Measurements from ENCODE around the gene SCN5A. TPM values are rescaled to one million over a fixed set of nuclear protein-coding genes. Genes with fewer than 3 reads are reported as not detected.

The SCN5A gene
- total RNA-seq, 2 donors from 2014 or later: 0.05 TPM; not detected in 1

- Mint-ChIP-seq H3K4me1 (no peaks in the 10 kb centered on the region), H3K27ac (no peak overlapping the region), H3K27me3 (no peaks in the 10 kb centered on the region), H3K36me3 (ENCODE audit: low read depth) (no peaks in the 10 kb centered on the region), H3K4me3 (no peak overlapping the region)
- ATAC-seq (no peak), DNase-seq (no peak)
- H3K9me3 ChIP-seq (ENCODE audit: control insufficient read depth, low read length, poor library complexity, severe bottlenecking): no peaks in the 10 kb centered on the region
Observed at GRCh38 chr3:38549082-38549481, 100.4 kb downstream of the SCN5A start.

DNA sequence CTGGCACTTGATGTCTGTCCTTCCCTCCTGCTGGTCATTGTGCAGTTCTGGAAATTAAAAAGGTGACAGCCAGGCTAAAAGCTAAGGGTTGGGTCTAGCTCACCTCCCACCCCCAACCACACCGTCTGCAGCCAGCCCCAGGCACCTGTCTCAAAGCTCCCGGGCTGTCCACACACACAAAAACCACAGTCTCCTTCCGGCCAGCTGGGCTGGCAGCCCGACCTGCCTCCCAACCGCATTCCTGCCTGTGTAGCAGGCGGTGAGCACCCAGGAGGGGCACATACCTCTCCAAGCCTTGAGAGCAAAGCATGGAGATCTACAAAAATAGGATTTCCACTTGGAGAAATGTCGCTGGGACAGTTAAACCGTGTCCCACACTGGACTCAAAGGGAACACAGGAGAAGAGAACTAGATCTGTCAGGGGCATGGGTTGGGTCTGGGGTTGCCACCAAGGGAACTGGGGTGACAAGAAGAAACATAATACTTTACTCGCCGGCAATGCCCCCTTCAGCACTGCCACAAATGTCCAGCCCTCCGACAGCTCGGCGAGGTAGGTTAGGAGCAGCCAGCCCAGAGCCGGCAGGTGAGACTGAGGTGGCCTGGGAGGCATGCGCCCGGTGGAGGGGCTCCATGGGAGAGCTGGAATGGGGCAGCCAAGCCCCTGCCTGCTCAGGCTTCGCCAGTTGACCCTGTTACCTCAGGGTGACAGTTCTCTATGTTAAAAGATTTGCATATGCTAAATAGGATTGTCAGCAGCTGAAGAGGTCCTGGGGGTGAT, 101.1 kb downstream of the SCN5A start:
- no peaks in the 10 kb centered on the region for H3K9me3 ChIP-seq (ENCODE audit: control insufficient read depth, low read length, poor library complexity, severe bottlenecking)
- DNase-seq (no peak), ATAC-seq (no peak)
- Mint-ChIP-seq H3K4me3 (no peak overlapping the region), H3K27me3 (no peaks in the 10 kb centered on the region), H3K36me3 (ENCODE audit: low read depth) (no peaks in the 10 kb centered on the region), H3K4me1 (no peaks in the 10 kb centered on the region), H3K27ac (no peak overlapping the region)

GRCh38 chr3:38545983-38546382, 103.5 kb downstream of the SCN5A start:
- Mint-ChIP-seq H3K4me3 (no peak overlapping the region), H3K27me3 (no peaks in the 10 kb centered on the region), H3K27ac (no peak overlapping the region), H3K36me3 (ENCODE audit: low read depth) (no peaks in the 10 kb centered on the region), H3K4me1 (peaks cover 4% of the 10 kb centered on the region)
- no peak for DNase-seq
- no peak for ATAC-seq
- no peaks in the 10 kb centered on the region for H3K9me3 ChIP-seq (ENCODE audit: control insufficient read depth, low read length, poor library complexity, severe bottlenecking)

DNA sequence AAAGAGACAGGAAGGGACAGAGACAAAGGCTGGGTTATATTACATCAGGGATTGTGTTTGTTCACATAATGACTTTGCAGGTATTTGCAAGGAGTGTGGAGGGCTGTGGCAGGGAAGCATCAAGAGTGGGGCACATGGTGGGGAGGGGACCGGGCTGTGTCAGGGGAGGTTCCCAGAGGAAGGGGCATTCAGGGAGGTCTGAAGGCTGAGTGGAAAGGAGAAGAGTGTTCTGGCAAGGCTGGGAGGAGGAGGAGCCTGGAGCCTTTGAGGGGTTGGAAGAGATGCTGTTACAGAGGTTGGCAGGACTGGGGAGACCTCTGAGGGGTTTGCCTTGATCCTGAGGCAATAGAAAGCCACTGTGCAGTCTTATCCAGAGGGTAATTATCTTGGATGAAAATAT, 103.9 kb downstream of the SCN5A start:
- ATAC-seq: no peak
- no peaks in the 10 kb centered on the region for H3K9me3 ChIP-seq (ENCODE audit: control insufficient read depth, low read length, poor library complexity, severe bottlenecking)
- no peak overlapping the region for H3K27ac Mint-ChIP-seq

GRCh38 chr3:38544926-38545325, 104.6 kb downstream of the SCN5A start:
- H3K36me3 Mint-ChIP-seq (ENCODE audit: low read depth): no peaks in the 10 kb centered on the region
- H3K27me3 Mint-ChIP-seq: no peaks in the 10 kb centered on the region
- no peak overlapping the region for H3K4me3 Mint-ChIP-seq
- H3K4me1 Mint-ChIP-seq: peaks cover 4% of the 10 kb centered on the region
- DNase-seq: no peak
- H3K9me3 ChIP-seq (ENCODE audit: control insufficient read depth, low read length, poor library complexity, severe bottlenecking): no peaks in the 10 kb centered on the region
- no peak for ATAC-seq
- H3K27ac Mint-ChIP-seq: no peak overlapping the region

More for the DNA sequence above, 103.9 kb downstream of the SCN5A start:
- Mint-ChIP-seq H3K4me3 (no peak overlapping the region), H3K4me1 (peaks cover 4% of the 10 kb centered on the region), H3K27me3 (no peaks in the 10 kb centered on the region), H3K36me3 (ENCODE audit: low read depth) (no peaks in the 10 kb centered on the region)
- DNase-seq: no peak

DNA sequence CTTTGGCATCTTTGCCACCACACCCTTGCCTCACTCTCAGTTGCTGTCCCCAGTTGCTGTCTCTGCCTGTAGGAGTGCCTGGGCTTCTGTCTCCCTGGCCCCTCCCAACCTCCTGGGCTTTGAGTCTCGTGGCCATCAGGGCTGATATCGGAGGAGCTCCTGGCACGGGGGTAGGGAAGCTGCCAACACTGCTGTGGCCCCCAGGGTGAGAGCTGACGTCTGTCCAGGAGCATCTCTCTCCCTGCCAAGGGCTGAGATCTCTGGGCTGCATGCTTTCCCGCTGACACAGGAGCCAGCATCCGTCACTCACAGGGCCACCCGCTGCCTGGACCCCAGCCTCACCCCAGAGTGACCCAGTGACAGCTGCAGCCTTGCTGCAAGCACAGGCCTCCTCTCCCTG, 105.9 kb downstream of the SCN5A start:
- H3K9me3 ChIP-seq (ENCODE audit: control insufficient read depth, low read length, poor library complexity, severe bottlenecking): no peaks in the 10 kb centered on the region
- H3K4me1 Mint-ChIP-seq: peaks cover 6% of the 10 kb centered on the region
- H3K27me3 Mint-ChIP-seq: no peaks in the 10 kb centered on the region
- no peaks in the 10 kb centered on the region for H3K36me3 Mint-ChIP-seq (ENCODE audit: low read depth)
- H3K4me3 Mint-ChIP-seq: no peak overlapping the region
- no peak overlapping the region for H3K27ac Mint-ChIP-seq
- ATAC-seq (no peak), DNase-seq (no peak)

DNA sequence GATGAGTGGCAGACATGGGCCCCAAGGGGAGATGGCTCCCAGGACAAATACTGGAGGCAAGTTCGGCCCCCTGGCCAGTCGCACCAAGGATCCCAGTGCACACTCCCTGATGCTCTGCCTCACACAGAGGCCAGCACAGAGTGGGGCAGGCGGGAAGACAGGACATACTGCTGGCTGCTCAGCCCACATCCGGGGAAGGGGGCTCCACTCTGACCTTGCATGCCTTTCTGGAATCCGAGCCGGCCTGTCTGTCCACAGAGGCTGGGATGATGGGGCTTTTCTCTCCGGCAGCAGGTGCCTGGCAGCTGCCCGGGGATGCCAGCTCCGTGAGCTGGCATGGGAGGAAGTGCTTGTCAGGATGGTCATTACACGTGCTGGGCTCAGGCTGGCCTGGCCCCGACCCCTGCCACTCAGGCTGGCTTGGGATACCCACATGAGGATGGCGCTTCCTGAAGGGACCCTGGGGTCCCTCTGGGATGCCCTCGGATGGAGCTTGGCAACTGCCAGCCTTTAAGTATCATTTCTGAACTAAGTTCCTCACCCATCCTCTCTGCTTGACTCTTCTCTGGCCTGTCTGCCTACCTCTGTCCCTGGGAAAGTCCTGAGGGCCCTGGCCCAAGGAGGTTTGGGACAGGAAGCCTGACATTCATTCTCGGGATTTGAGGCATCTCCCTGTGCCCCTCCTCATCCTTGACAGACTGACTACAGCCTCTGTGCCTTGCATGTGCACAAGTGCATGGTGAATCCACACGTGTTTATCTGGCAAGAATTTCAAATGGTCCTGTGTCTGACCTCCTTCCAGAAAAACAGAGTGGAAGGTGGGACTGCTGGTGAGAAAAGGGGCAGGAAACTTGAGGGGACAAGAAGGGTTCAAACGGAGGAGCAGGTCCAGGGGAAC, 106.8 kb downstream of the SCN5A start:
- Mint-ChIP-seq H3K27ac (no peak overlapping the region), H3K4me3 (no peak overlapping the region), H3K36me3 (ENCODE audit: low read depth) (no peaks in the 10 kb centered on the region), H3K4me1 (peaks cover 9% of the 10 kb centered on the region), H3K27me3 (no peaks in the 10 kb centered on the region)
- ATAC-seq (no peak), DNase-seq (no peak)
- no peaks in the 10 kb centered on the region for H3K9me3 ChIP-seq (ENCODE audit: control insufficient read depth, low read length, poor library complexity, severe bottlenecking)

GRCh38 chr3:38541806-38542205, 107.7 kb downstream of the SCN5A start:
- Mint-ChIP-seq H3K27ac (no peak overlapping the region), H3K4me1 (peaks cover 9% of the 10 kb centered on the region), H3K27me3 (no peaks in the 10 kb centered on the region), H3K4me3 (no peak overlapping the region), H3K36me3 (ENCODE audit: low read depth) (no peaks in the 10 kb centered on the region)
- no peaks in the 10 kb centered on the region for H3K9me3 ChIP-seq (ENCODE audit: control insufficient read depth, low read length, poor library complexity, severe bottlenecking)
- no peak for DNase-seq
- ATAC-seq: no peak

DNA sequence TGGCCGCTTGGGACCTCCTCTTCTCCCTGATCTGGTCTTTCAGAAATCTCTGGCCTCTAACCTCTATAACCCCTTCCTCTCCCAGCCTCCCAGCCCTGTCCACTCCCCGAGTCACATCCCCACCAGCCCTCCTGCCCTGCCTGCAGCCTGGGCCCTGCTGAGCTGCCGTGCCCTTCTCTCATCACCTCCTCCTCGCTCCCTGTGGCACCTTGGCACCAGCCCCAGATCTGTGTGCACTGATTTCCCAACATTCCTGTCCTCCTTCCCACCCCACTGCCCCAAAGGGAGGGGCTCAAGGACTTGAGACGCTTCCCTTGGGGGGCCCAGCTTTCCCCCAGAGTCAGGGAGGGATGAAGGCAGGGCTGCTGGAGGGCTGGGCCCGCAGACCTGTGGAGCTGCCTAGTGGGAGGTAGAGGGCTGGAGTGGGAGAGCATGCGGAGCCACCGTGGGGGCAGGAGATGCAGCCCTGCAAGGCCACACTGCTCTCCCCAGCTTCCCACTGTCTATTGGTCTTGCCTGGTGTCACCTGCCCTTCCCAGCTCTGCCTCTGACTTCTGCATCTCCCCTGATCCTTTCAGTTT, 110.6 kb downstream of the SCN5A start:
- H3K36me3 Mint-ChIP-seq (ENCODE audit: low read depth): no peaks in the 10 kb centered on the region
- ATAC-seq (no peak), DNase-seq (no peak)
- no peak overlapping the region for H3K27ac Mint-ChIP-seq
- no peak overlapping the region for H3K4me3 Mint-ChIP-seq
- no peaks in the 10 kb centered on the region for H3K9me3 ChIP-seq (ENCODE audit: control insufficient read depth, low read length, poor library complexity, severe bottlenecking)
- peaks cover 9% of the 10 kb centered on the region for H3K4me1 Mint-ChIP-seq
- no peaks in the 10 kb centered on the region for H3K27me3 Mint-ChIP-seq

DNA sequence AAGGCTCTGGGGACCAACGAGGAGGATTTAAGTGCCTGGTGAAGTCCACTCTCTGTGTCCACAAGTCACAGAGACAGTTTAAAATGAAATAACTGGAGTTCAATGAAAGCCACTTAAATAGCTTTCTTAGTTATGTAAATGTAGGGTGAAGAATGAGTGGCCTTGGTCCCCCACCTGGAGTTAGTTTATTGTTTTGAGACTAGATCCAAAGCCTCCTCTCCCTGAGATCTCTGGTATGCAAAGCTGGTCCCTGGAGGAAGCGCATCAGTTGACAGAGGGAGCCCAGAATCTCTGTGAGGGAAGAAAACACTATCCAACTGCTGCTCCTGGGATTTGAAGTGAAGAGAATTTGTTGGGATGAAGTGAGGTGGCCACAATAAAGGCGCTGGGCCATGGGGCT, 112.8 kb downstream of the SCN5A start:
- ATAC-seq (no peak), DNase-seq (no peak)
- H3K36me3 Mint-ChIP-seq (ENCODE audit: low read depth): no peaks in the 10 kb centered on the region
- peak overlapping the region; percentile 53 for H3K27ac Mint-ChIP-seq
- H3K27me3 Mint-ChIP-seq: no peaks in the 10 kb centered on the region
- no peaks in the 10 kb centered on the region for H3K9me3 ChIP-seq (ENCODE audit: control insufficient read depth, low read length, poor library complexity, severe bottlenecking)
- peaks cover 9% of the 10 kb centered on the region for H3K4me1 Mint-ChIP-seq
- H3K4me3 Mint-ChIP-seq: no peak overlapping the region

DNA sequence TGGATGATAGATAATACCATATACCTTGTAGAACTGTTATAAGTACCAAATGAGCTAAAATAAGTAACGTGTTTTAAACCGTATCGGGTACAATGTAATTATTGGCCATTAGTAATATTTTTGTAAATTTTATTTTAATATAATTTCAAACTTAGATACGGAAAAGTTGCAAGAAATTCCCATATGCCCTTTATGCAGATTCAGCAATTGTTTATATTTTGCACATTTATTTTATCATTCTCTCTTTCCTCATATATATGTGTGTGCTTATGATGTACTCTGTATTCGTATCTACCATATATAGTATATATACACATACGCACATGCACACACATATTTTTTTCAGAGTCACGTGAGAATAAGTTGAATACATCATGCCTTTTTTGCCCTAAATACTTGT, 114.9 kb downstream of the SCN5A start:
- Mint-ChIP-seq H3K27me3 (no peaks in the 10 kb centered on the region), H3K4me1 (peaks cover 5% of the 10 kb centered on the region), H3K27ac (no peak overlapping the region), H3K36me3 (ENCODE audit: low read depth) (no peaks in the 10 kb centered on the region), H3K4me3 (no peak overlapping the region)
- no peaks in the 10 kb centered on the region for H3K9me3 ChIP-seq (ENCODE audit: control insufficient read depth, low read length, poor library complexity, severe bottlenecking)
- no peak for DNase-seq
- no peak for ATAC-seq

- Mint-ChIP-seq H3K4me3 (no peak overlapping the region), H3K4me1 (peaks cover 4% of the 10 kb centered on the region), H3K27me3 (no peaks in the 10 kb centered on the region), H3K36me3 (ENCODE audit: low read depth) (no peaks in the 10 kb centered on the region), H3K27ac (no peak overlapping the region)
- no peaks in the 10 kb centered on the region for H3K9me3 ChIP-seq (ENCODE audit: control insufficient read depth, low read length, poor library complexity, severe bottlenecking)
- DNase-seq: no peak
- ATAC-seq: no peak
Observed at GRCh38 chr3:38534180-38534579, 115.3 kb downstream of the SCN5A start.

DNA sequence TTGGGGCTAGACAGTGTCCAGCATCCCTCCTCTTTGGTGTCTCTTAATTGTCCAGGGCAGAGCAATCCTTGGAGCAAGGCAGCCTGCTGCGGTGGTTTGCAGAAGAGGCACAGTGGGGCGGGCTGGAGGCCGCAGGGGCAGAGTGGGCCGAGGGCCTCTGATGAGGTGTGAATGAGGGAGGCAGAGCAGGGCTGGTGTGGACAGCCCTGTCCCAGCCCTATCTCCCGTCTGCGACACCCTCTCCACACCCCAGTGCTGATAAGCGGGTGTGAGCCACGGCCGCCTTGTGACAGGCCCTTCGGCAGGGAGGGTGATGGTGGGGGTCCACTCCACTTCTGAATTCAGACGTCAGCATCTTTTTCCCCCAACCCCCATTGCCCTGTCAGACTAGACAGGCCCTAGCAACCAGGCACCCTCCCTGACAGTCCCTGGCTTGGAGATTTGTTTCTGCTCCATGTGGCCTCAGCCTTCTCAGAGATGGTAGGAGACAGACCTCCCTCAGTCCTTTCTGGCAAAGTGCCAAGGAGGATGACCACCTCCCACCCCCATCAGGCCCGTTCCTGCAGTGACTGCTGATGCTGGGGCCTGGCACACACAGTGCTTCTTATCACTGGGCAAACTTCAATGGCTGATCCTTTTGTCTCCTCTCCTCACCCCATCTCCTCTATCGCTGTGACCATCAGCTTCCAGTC, 116.1 kb downstream of the SCN5A start:
- no peaks in the 10 kb centered on the region for H3K36me3 Mint-ChIP-seq (ENCODE audit: low read depth)
- peaks cover 3% of the 10 kb centered on the region for H3K4me1 Mint-ChIP-seq
- ATAC-seq (no peak), DNase-seq (no peak)
- H3K27me3 Mint-ChIP-seq: no peaks in the 10 kb centered on the region
- no peaks in the 10 kb centered on the region for H3K9me3 ChIP-seq (ENCODE audit: control insufficient read depth, low read length, poor library complexity, severe bottlenecking)
- peak overlapping the region; percentile 51 for H3K27ac Mint-ChIP-seq
- H3K4me3 Mint-ChIP-seq: no peak overlapping the region
